Measurements from ENCODE around the gene IGF2. TPM values are rescaled to one million over a fixed set of nuclear protein-coding genes. Genes with fewer than 3 reads are reported as not detected.

Gene IGF2
- total RNA-seq, 1 donor from 2014 or later: 110 TPM

DNA sequence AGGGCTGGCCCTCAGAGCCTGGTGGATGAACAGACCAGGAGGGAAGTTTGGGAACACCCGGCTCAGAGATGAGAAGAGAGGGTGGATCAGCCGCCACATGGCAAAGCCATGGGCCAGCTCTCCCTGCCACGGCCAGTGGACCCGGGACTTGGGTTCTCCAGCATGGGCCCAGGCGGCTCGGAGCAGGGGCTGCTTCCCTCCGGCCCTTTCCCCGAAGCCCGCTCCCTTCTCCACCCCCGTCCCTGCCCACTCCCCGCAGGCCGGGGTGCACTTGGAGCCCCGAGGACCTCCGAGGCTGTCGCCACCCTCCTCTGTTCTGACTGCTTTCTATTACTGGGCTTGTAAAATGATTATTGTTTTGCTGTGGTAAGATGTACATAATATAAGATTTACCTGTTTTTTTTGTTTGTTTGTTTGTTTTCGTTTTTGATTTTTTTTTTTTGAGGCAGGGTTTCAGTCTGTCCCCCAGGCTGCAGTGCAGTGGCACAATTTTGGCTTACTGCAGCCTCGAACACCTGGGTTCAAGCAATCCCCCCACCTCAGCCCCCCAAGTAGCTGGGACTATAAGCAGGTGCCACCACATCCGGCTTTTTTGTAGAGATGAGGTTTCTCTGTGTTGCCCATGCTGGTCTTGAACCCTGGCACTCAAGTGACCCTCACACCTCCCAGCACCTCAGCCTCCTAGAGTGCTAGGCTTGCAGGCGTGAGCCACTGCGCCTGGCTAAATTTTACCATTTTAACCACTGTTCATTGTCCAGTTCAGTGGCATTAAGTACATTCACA lies 43.7 kb upstream of the IGF2 start:
- DNase-seq (ENCODE audit: low spot score): no peak
- H3K27ac Mint-ChIP-seq (ENCODE audit: unreplicated experiment): no peak overlapping the region
- TF ChIP-seq, protein P1, sequence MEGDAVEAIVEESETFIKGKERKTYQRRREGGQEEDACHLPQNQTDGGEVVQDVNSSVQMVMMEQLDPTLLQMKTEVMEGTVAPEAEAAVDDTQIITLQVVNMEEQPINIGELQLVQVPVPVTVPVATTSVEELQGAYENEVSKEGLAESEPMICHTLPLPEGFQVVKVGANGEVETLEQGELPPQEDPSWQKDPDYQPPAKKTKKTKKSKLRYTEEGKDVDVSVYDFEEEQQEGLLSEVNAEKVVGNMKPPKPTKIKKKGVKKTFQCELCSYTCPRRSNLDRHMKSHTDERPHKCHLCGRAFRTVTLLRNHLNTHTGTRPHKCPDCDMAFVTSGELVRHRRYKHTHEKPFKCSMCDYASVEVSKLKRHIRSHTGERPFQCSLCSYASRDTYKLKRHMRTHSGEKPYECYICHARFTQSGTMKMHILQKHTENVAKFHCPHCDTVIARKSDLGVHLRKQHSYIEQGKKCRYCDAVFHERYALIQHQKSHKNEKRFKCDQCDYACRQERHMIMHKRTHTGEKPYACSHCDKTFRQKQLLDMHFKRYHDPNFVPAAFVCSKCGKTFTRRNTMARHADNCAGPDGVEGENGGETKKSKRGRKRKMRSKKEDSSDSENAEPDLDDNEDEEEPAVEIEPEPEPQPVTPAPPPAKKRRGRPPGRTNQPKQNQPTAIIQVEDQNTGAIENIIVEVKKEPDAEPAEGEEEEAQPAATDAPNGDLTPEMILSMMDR (IDR thresholded peaks at IDR 0.05): no peak
- H3K27me3 Mint-ChIP-seq (ENCODE audit: low read depth): peaks cover 16% of the 10 kb centered on the region
- no peaks in the 10 kb centered on the region for H3K9me3 Mint-ChIP-seq (ENCODE audit: low read depth)
- H3K4me1 Mint-ChIP-seq (ENCODE audit: low read depth): peaks cover 12% of the 10 kb centered on the region
- no peak overlapping the region for H3K4me3 Mint-ChIP-seq (ENCODE audit: unreplicated experiment)
- no peaks in the 10 kb centered on the region for H3K36me3 Mint-ChIP-seq (ENCODE audit: low read depth)

DNA sequence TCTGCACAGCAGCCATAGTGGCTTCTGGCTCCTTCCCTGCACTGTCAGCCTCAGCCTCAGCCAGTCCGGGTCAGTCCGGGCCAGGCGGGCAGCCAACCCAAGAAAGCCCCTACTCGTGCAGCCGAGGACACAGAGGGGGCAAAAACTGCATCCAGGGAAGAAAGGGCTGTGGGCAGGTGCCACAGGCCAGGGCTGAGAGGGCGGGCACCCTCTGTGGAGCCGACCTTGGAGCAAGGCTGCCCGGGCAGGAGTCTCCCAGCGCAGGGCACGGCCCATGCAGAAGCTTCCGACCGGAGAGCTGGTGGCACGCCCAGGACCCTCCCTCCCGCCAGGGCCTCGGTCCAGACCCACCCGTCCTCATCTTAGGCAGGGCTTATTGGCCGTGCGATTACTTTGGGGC lies 42.9 kb upstream of the IGF2 start:
- TF ChIP-seq, protein P1 (IDR thresholded peaks at IDR 0.05): no peak
- H3K27me3 Mint-ChIP-seq (ENCODE audit: low read depth): peaks cover 16% of the 10 kb centered on the region
- no peak overlapping the region for H3K27ac Mint-ChIP-seq (ENCODE audit: unreplicated experiment)
- H3K4me3 Mint-ChIP-seq (ENCODE audit: unreplicated experiment): no peak overlapping the region
- H3K4me1 Mint-ChIP-seq (ENCODE audit: low read depth): peaks cover 12% of the 10 kb centered on the region
- H3K9me3 Mint-ChIP-seq (ENCODE audit: low read depth): no peaks in the 10 kb centered on the region
- no peaks in the 10 kb centered on the region for H3K36me3 Mint-ChIP-seq (ENCODE audit: low read depth)
- DNase-seq (ENCODE audit: low spot score): no peak

DNA sequence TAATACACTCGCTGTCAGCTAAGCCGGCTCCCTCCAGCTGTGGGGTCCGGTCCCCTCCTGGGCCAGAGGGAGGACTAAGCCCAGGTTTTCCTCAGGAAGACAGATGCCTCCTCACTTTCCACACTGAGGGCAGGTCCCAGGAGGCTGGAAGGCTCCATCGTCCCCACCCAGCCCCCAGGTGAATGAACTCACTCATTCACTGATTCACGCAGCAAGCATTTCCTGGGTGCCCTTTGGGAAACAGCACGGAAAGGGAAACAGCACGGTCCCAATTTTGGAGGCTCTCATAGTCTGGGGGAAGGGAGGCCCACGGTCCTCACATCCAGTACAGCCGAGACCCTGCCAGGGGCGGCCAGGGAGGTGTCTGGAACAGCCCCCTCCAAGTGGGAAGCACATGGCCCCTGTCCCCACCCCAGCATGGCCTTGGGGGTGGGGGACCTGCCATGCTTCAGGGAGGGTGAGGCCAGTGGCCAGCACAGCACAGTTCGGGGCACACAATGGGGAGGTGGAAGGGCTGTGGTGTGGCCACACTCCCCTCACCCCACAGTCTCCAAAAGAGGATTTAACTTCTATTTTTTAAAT lies 41.7 kb upstream of the IGF2 start:
- Mint-ChIP-seq H3K27ac (ENCODE audit: unreplicated experiment) (no peak overlapping the region), H3K27me3 (ENCODE audit: low read depth) (peaks cover 10% of the 10 kb centered on the region), H3K36me3 (ENCODE audit: low read depth) (no peaks in the 10 kb centered on the region), H3K4me3 (ENCODE audit: unreplicated experiment) (no peak overlapping the region), H3K9me3 (ENCODE audit: low read depth) (no peaks in the 10 kb centered on the region), H3K4me1 (ENCODE audit: low read depth) (peaks cover 12% of the 10 kb centered on the region)
- TF ChIP-seq, protein P1 (IDR thresholded peaks at IDR 0.05): no peak
- no peak for DNase-seq (ENCODE audit: low spot score)

DNA sequence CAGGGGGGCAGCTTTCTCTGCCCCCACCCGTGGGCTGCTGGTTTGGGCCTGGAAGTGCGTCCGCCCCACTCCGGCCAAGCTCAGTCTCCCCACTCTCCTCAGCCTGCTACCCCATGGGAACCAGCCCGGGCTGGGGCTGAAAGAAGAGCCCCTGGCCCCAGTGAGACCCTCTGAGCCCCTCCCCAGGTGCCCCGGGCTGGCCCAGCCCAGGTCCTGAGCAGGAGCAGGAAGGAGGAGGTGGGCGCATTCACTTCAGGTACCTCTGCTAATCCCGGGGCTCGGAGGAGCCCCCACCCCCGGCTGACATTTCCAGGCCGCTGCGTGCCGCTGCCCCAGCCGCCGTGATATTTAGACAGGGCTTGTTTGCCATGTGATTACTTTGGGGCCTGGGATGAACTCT lies 41.2 kb upstream of the IGF2 start:
- H3K36me3 Mint-ChIP-seq (ENCODE audit: low read depth): no peaks in the 10 kb centered on the region
- no peak overlapping the region for H3K27ac Mint-ChIP-seq (ENCODE audit: unreplicated experiment)
- H3K27me3 Mint-ChIP-seq (ENCODE audit: low read depth): peaks cover 10% of the 10 kb centered on the region
- peaks cover 15% of the 10 kb centered on the region for H3K4me1 Mint-ChIP-seq (ENCODE audit: low read depth)
- no peaks in the 10 kb centered on the region for H3K9me3 Mint-ChIP-seq (ENCODE audit: low read depth)
- TF ChIP-seq, protein P1 (IDR thresholded peaks at IDR 0.05): no peak
- no peak for DNase-seq (ENCODE audit: low spot score)
- H3K4me3 Mint-ChIP-seq (ENCODE audit: unreplicated experiment): no peak overlapping the region

DNA sequence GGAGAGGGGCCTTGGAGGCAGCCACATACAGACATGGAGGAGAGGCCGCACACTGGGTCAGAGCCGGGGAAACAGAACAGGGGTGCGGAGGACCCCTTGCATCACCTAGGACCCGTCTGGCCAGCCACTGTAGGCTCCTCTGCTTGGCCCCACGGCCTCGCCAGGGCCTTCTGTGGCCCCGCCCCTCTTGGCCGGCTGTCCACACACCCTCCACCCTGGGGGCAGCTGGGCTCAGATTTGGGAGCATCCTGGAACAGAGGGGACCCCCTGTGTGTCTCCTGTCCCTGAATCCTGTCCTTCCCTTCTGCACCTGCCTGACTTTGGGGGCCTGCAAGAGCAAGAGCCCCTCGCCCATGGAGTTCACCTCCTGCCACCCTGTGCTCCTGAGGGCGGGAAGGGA lies 40.3 kb upstream of the IGF2 start:
- Mint-ChIP-seq H3K27me3 (ENCODE audit: low read depth) (peaks cover 2% of the 10 kb centered on the region), H3K9me3 (ENCODE audit: low read depth) (no peaks in the 10 kb centered on the region), H3K27ac (ENCODE audit: unreplicated experiment) (no peak overlapping the region), H3K4me1 (ENCODE audit: low read depth) (peaks cover 15% of the 10 kb centered on the region), H3K36me3 (ENCODE audit: low read depth) (no peaks in the 10 kb centered on the region), H3K4me3 (ENCODE audit: unreplicated experiment) (no peak overlapping the region)
- DNase-seq (ENCODE audit: low spot score): no peak
- TF ChIP-seq, protein P1 (IDR thresholded peaks at IDR 0.05): no peak

Measured in chondrocyte (in vitro differentiated cells).